GM12872 (cell line): ENCODE data around the gene INSYN2B.

Experiments used
- CTCF ChIP-seq: IDR thresholded peaks from 3 replicates; pipeline ENCODE4 v1.5.1; 2011; ENCODE audit warnings: low read depth, mild to moderate bottlenecking, low read length, moderate library complexity; ENCODE audit not compliant: insufficient read depth

INSYN2B gene

GRCh38 chr5:169920474-169920873 lies 59.8 kb downstream of the INSYN2B start:
- no peak for TF ChIP-seq CTCF

GRCh38 chr5:169918228-169918627 lies 62.1 kb downstream of the INSYN2B start:
- no peak for TF ChIP-seq CTCF

GRCh38 chr5:169917500-169917899 lies 62.8 kb downstream of the INSYN2B start:
- no peak for TF ChIP-seq CTCF

- TF ChIP-seq CTCF = no peak
These were observed 65.5 kb downstream of the INSYN2B start for GRCh38 chr5:169914766-169915165.

GRCh38 chr5:169913479-169913878 lies 66.8 kb downstream of the INSYN2B start:
- TF ChIP-seq CTCF = no peak

GRCh38 chr5:169911448-169912212 lies 68.7 kb downstream of the INSYN2B start:
- no peak for TF ChIP-seq CTCF

- no peak for TF ChIP-seq CTCF
These were observed 69.9 kb downstream of the INSYN2B start for GRCh38 chr5:169910393-169910792.
